Left forelimb (tissue), 1 donor: ENCODE results near the gene CFAP65.

Experiments
- DNase-seq: peaks from one replicate; pipeline ENCODE4 v3.0.0-alpha.2; 2018; ENCODE audit warnings: low spot score

CFAP65 gene

DNA sequence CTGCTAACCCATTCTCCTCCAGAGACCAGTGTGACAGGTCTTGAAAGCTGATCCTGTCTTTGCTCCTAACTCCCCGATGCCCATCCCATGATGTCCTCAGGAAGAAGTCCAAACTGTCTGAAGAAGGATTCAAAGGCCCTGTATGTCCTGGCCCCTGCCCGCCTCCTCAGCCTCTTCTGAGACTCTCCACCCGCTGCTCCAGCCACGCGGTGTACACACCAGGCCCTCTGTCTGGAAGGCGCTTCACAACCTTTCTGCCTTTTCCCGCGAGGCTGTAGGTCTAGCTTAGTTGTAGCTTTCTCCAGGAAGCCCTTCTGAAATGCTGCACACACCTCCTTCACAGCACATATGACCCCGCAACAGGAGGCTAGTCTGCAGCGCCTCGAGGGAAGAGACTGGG, 24.6 kb downstream of the CFAP65 start:
- DNase-seq = no peak

- no peak for DNase-seq
Observed at GRCh38 chr2:219010873-219011272, 30.4 kb downstream of the CFAP65 start.

DNA sequence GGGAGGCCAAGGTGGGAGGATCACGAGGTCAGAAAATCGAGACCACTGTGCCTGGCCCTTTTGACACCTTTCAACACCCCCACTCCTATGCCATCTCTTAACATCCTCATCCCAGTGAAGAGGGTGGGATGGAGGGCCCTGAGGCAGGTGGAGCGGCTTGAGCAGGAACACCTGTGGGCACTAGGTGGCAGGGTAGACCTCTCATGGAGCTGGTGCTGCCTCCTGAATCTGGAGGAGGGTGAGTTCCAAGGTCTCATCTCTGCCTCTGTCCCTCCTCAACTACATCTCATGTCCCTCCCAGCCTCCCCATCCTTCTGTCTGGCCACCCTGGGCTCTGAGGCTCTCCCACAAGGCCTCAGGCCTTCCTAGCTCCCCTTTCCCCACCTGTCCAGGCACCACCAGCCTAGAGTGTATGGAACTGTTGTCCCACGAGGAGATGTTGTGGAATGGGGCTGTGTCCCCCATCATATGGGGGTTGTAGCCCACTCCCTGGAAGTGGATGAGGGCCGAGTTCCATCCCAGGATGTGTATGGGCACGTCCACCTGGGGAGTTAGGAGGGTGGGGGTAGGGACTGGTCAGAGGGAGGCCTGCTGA, 31.1 kb downstream of the CFAP65 start:
- no peak for DNase-seq

- DNase-seq = no peak
Observed at GRCh38 chr2:219009294-219009693, 32.0 kb downstream of the CFAP65 start.

DNA sequence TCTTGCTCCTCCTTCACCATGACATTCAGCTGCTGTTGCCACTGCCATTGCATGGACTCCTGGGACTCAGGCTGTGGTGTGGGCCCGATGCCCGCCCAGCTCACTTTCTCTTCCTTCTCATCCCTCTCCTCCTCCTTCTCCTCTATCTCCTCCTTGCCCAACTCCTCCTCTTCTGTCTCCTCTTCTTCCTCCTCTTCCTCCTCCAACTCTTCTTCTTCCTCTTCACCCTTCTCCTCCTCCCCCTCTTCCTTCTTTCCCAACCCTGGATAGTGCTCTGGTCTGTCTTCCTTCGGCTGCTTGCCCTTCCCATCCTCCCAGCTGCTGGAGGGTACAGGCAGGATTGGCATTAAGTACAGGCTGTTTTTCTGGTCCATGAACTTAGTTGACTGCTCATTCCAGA, 37.3 kb downstream of the CFAP65 start:
- DNase-seq = no peak

- no peak for DNase-seq
Observed at GRCh38 chr2:219003267-219003634, 38.1 kb downstream of the CFAP65 start.

- no peak for DNase-seq
Observed at GRCh38 chr2:219002395-219003266, 38.7 kb downstream of the CFAP65 start.

DNA sequence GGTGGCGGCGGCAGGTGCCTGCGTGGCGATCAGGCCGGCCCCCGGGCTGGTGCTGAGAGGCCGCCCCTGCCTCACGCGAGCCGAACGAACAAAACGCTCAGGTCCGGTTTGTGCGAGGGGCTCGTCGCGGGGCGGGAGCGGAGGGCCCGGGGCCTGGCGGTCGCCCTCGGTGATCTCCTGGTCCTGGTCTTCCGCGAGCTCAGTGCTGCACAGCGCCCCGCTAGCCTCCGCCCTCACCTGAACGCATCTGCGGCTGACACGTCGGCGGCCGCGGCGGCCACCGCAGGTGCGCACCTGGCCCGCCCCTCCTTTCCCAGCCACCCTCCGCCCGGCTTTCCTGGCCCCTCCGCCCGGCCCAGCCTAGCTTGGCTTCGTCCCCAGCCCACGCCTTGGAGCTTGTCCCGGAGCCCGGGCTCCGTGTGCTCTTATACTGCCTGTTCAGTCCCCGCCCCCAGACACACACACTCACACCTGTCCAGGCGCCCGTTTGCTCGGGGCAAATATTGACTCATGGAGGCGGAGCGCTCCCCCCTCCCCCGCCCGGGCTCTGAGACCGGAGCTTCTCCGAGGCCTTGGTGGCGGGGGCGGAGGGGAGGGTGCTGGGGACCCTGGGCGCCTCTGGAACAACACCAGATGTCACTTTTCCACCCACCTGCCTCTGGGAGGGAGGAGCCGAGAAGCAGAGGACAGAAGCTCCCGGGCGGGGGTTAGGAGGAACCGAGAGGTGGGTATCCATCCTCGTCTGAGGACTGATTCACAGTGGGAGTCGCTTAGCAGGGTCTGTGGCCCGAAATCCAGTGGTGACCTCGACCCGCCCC, 39.5 kb downstream of the CFAP65 start:
- DNase-seq = no peak

DNA sequence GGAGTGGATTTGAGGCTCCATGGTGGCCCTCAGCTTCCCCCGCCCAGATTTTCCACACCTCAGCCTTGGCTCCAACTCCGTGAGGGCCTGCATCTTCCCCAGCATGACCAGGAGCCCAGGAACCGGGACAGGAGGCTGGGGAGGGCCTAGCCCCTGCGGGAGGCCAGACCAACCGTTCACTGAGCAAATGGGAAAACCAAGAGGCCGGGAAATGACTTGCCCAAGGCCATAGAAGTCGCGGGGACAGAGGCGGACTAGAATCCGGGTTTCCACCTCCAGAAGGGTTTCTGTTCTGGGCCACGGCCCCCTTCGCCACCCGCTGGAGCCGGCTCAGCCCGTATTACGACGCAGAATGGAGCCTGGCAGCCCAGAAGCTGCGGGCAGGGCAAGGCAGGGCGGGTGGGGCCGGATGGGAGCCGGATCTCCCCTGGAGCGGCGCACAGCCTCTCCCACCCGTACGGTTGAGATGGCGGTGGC, 40.2 kb downstream of the CFAP65 start:
- no peak for DNase-seq

- no peak for DNase-seq
Observed at GRCh38 chr2:219000569-219000960, 40.8 kb downstream of the CFAP65 start.

DNA sequence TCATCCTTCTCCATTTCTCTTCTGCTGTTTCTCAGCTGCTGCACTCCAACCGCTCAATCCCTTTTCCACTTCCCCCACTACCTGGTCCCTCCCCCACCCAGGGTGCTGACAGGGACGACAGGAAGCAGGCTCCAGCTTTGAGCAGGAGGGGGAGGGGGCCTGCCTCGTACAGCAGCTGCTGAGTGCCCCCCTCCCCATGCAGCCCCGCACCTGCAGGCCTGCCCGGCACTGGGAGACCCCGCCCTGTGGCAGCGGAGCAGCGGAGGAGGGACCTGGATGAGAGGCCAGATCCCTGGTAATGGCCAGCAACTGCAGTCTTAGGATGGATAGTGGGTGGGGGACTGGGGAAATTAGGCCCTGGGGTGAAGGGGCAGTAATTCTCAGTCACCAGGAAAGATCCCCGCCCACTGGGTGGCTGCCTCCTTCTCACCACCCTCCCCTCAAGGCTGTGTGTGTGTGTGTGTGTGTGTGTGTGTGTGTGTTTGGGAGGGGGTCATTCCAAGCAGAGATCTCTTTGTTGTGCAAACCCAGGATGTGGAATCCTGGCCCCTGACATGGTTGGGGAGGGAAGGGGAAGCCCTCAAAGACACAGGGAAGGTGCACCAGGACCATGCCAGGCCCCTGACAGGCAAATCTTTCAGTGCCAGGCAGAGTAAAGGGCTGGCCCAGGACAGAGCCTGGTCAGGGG, 41.3 kb downstream of the CFAP65 start:
- no peak for DNase-seq

- DNase-seq = no peak
Observed at GRCh38 chr2:218999021-218999880, 42.1 kb downstream of the CFAP65 start.

GRCh38 chr2:218998414-218999002, 42.8 kb downstream of the CFAP65 start:
- no peak for DNase-seq

DNA sequence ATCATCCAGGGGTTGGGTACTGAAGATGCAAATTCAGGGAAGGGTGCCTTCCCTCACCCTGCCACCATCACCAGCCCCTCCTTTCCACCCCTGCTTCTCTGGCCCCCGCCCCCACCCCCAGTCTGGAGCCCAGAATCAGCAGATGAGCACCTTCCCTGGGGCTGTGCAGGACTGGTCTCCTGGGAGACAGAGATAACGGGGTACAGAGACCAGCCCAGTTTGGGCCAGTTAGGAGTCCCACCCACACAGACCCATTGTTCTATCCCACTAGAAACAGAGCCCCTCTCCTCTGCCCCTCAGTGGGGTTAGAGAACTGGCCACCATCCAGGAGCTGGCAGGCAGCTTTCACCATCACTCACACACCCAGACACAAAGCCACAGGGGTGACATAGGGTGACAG, 43.6 kb downstream of the CFAP65 start:
- no peak for DNase-seq

DNA sequence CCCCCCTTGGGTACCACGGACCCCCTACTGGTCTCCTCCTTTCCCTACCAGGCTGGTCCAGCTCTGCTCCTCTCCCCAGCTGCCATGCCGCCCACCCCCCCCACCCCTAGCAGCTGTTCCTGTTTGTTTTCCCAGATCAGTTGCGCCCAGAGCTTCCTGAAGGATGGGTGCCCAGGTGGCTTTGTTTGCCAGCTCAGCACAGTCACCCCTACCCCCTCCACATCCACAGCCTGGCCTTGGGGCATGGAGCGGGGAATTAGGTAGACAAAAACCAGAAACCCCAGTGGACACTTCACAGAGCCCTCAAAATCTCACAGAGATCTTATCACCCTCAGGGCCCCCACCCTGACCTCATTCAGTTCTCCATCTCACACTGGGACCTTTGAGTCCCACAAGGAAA, 44.4 kb downstream of the CFAP65 start:
- no peak for DNase-seq

GRCh38 chr2:218995972-218996711, 45.2 kb downstream of the CFAP65 start:
- DNase-seq = peak; percentile 88

GRCh38 chr2:218995561-218995960, 45.8 kb downstream of the CFAP65 start:
- no peak for DNase-seq

DNA sequence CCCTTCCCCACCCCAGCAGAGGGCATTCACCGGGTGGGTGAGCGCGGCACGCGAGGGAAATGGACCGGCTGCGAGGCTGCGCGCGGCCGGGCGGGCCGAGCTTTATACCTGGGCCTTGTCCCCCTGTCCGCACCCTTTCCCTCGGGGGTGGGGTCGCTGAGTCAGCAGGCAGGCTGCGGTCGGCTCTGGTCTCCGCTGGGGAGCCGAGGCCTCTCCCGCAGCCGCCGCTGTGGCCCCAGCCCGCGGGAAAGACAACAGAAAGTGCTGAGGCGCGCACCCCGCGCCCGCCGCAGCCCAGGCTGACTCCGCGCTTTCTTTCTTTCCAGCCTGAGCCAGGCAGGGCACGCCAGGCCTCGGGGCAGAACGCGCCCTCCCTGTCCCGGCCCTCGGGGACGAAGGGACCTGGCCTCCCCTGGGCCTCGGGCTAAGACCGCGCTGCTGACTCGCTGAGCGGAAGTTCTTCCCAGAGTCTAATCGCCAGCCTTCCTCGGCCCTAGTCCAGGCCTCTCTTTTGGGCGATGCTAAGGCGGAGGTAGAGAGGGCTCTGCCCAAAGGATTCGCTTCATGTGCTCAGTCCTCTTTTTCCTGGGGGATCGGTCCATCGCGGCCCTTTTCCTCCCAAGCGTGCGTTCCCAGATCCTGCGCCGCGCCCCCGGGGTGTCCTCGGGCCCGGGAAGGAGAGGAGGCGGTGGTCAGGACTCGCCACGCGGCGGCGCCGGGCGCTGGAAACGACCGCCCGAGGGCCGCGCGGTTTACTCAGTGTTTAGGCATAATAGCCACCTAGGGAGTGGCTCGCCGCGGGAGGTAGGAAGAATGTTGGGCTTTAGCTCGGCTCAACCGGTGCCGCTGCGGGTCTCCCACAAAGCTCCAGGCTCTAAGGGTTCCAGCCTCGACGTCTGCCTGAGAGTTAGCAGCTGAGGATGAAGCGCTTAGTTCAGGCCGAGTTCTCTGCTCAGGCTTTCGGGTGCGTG, 47.7 kb downstream of the CFAP65 start, which contains the start of gene CRYBA2:
Gene CRYBA2, minus strand, starts transcription at position 78 of the 971 bp plus-strand sequence. CDS start 246 bp downstream, outside the sequence.
- no peak for DNase-seq
